Epithelial cell of esophagus (primary cell): ENCODE results near the gene WDCP.
"Not testable (repeated sequence)": the region's sequence is repeated elsewhere in the genome, so short reads cannot be mapped to it uniquely, and the experiment has no call there.

Experiments used
- DNase-seq: peaks from one replicate; pipeline ENCODE4 v3.0.0; 2010; ENCODE audit warnings: low read depth
- H3K4me3 ChIP-seq: 2 replicates; pipeline ENCODE4 v1.5.1; 2011; ENCODE audit warnings: mild to moderate bottlenecking, low read length, control low read depth
- TF ChIP-seq, protein P1 (sequence below): IDR thresholded peaks from 2 replicates; pipeline ENCODE4 v1.5.1; 2011; ENCODE audit warnings: low read depth, mild to moderate bottlenecking, low read length, control low read depth, inconsistent platforms; ENCODE audit not compliant: insufficient read depth; ENCODE audit errors: missing control alignments

WDCP gene

GRCh38 chr2:24016376-24016761 lies 30.8 kb downstream of the WDCP start:
- DNase-seq = no peak
- TF ChIP-seq, protein P1, sequence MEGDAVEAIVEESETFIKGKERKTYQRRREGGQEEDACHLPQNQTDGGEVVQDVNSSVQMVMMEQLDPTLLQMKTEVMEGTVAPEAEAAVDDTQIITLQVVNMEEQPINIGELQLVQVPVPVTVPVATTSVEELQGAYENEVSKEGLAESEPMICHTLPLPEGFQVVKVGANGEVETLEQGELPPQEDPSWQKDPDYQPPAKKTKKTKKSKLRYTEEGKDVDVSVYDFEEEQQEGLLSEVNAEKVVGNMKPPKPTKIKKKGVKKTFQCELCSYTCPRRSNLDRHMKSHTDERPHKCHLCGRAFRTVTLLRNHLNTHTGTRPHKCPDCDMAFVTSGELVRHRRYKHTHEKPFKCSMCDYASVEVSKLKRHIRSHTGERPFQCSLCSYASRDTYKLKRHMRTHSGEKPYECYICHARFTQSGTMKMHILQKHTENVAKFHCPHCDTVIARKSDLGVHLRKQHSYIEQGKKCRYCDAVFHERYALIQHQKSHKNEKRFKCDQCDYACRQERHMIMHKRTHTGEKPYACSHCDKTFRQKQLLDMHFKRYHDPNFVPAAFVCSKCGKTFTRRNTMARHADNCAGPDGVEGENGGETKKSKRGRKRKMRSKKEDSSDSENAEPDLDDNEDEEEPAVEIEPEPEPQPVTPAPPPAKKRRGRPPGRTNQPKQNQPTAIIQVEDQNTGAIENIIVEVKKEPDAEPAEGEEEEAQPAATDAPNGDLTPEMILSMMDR = no peak
- no peak overlapping the region for H3K4me3 ChIP-seq

- H3K4me3 ChIP-seq = no peak overlapping the region
- DNase-seq = peak; percentile 89
- TF ChIP-seq, protein P1 = no peak
Observed at GRCh38 chr2:24015562-24016375, 31.4 kb downstream of the WDCP start.

DNA sequence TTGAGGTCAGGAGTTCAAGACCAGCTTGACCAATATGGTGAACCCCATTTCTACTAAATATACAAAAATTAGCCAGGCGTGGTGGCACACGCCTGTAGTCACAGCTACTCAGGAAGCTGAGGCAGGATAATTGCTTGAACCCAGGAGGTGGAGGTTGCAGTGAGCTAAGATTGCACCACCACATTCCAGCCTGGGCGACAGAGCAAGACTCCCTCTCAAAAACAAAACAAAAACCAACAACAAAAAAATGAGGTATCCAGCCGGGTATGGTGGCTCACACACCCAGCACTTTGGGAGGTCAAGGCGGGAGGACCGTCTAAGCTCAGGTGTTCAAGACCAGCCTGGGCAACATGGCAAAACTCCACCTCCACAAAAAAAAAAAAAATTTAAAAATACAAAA lies 32.3 kb downstream of the WDCP start:
- not testable (repeated sequence) for H3K4me3 ChIP-seq, DNase-seq

DNA sequence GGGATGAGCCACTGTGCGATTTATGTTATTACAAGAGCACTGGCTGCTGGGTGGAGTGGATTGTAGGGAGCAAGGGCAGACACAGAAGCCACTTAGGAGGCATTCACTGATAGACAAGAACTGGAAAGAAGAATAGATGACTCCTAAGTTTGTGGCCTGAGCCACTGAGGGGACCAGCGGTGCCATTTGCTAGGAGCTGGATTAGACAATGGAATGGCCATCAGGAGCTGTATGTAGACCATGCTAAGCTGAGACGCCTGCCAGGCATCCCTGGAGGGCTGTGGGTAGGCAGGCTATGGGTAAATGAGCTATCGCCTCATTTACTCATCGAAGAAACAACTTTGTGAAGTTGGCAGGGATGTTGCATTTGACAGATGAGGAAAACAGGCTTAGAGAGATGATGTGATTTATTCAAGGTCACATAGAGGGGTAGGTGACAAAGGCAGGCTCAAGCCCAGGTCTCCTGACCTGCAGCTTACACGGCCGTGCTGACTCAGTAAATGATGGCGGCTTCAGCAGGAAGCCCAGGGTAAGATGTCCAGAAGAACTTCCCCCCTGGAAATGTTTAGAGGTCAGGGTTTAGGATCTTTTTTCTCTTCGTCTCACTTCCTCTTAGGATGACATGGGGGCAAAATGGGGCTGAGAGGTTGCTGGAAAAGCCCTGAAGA lies 34.5 kb downstream of the WDCP start:
- H3K4me3 ChIP-seq = no peak overlapping the region
- DNase-seq = no peak
- TF ChIP-seq, protein P1 = no peak

DNA sequence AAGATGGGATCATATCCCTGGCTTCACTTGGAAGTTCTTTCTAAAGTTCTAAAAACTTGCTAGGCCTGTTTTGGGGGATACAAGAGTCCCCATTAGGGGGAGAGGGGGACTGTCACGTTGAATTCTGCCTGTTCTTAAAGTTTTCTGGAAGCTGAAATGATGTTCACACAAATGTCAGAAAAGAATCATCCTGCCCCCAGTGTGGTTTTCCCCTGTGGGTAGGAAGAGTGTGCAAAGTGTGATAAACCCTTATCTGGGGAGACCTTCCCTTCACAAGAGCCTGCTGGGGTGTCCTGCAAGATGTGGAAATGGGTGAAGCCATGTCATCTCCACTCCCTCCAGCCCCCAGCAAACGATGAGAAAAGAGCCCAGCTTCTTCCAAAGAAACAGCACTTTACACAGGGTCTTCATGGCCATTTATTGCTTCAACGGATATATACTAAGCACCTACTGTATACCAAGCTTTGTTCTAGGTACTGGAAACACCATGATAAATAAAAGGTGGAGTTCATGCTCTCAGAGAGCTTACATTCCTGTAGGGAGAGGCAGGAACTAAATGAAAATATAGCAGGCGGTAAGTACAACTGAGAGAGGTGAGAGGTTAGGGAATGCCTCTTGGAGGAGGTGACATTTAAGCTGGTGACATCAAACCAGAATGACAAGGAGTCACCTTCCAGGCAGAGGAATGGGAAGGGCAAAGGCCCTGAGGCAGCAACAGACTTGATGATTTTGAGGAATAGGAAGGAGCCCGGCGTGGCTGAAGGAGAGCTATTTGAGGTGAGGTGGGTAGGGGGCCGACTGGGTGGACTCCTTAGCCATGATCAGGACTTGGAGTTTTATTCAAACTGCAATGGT lies 35.7 kb downstream of the WDCP start:
- TF ChIP-seq, protein P1 = no peak
- no peak overlapping the region for H3K4me3 ChIP-seq
- DNase-seq = no peak

DNA sequence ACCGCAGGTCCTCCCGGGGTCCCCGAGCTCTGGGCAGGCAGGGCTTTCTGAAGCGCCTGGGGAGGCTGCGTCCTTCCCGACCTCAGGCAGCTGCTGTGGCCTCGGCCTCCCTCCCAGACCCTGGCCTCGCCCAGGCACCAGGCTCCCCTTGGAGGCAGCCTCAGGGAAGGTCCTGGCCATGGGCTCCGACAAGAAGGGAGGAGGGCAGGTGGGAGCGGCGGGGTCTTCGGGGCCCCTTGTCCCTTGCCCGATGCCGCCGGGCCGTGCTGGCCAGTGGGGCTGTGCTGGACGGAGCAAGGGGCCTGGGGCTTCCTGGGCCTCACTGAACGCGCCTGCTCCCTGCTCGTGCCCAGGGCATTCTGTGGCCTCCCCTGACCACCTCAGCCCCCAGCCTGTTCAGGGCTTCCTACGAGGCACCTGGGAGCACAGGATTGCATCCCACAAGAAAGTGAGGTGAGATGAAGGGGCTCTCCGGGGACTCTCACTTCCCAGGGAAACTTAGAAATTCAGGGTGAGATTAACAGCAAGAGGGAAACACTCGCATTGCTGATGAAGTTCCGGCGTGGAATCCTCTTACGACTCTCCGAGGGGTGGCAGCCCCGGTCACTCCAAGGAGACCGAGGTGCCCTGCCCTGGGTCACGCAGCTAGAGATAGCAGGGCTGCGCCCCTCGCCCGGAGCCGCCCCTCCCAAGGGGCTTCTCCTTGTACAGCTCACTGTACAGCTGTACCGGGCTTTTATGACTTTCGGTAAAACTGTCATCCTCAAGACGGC lies 36.5 kb downstream of the WDCP start:
- TF ChIP-seq, protein P1 = no peak
- peak overlapping the region; percentile 30 for H3K4me3 ChIP-seq
- no peak for DNase-seq
